MG63 (cell line): ENCODE results near the gene DDX51. TPM values are rescaled to one million over a fixed set of nuclear protein-coding genes. Genes with fewer than 3 reads are reported as not detected.

Source experiments
- DNase-seq: peaks from one replicate; pipeline ENCODE4 v3.0.0-alpha.2; 2020
- H3K27me3 ChIP-seq: fragments of 250-450 bp; sonication (Bioruptor Pico); 2 replicates; pipeline ENCODE4 v1.5.1; 2020; ENCODE audit warnings: mild to moderate bottlenecking, moderate library complexity
- H3K36me3 ChIP-seq: fragments of 250-450 bp; sonication (Bioruptor Pico); 2 replicates; pipeline ENCODE4 v1.5.1; 2020; ENCODE audit warnings: mild to moderate bottlenecking, moderate library complexity
- H3K4me3 ChIP-seq: fragments of 250-450 bp; sonication (Bioruptor Pico); 2 replicates; pipeline ENCODE4 v1.5.1; 2020; ENCODE audit warnings: mild to moderate bottlenecking, moderate library complexity
- H3K9me3 ChIP-seq: fragments of 250-450 bp; sonication (Bioruptor Pico); 2 replicates; pipeline ENCODE4 v1.5.1; 2020; ENCODE audit warnings: mild to moderate bottlenecking, moderate library complexity
- total RNA-seq: library from RNA; depleted of rRNA; stranded (reverse); fragments of >200 nt; shearing (Covaris generic); gene quantifications from 2 replicates; pipeline ENCODE4 v1.2.3, GENCODE V29; 2014; ENCODE audit warnings: low replicate concordance

DDX51 gene
- total RNA-seq, 1 experiment from 2014 or later: 17.3 TPM

DNA sequence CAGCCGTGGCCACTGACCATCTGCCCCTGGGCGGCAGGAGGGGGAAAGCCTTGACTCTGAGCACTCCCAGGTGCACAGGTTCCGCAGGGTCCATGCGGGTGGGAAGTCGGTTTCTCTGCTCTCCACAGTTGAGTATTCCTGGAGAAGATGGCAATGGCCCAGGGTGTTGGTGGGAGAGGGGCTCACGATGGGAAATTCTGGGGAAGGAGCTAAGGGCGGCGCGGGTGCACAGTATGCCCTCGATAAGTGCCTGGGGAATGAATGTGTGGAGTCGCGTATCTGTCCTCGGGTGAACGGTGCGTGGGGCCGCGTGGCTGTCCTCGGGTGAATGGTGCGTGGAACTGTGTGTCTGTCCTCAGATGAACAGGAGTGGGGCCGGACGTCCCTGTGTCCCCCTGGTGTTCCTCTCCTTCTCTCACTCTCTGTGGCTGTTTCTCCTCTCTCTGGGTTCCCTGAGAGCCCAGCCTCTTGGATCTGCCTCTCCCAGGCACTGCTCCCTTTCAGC lies 38.1 kb upstream of the DDX51 start:
- H3K27me3 ChIP-seq: peaks cover 60% of the 10 kb centered on the region
- no peaks in the 10 kb centered on the region for H3K9me3 ChIP-seq
- H3K4me3 ChIP-seq: no peak overlapping the region
- no peaks in the 10 kb centered on the region for H3K36me3 ChIP-seq
- no peak for DNase-seq

- H3K9me3 ChIP-seq: no peaks in the 10 kb centered on the region
- peaks cover 58% of the 10 kb centered on the region for H3K27me3 ChIP-seq
- no peak overlapping the region for H3K4me3 ChIP-seq
- H3K36me3 ChIP-seq: no peaks in the 10 kb centered on the region
- DNase-seq: no peak
Measured at GRCh38 chr12:132181570-132182200, 37.6 kb upstream of the DDX51 start.

DNA sequence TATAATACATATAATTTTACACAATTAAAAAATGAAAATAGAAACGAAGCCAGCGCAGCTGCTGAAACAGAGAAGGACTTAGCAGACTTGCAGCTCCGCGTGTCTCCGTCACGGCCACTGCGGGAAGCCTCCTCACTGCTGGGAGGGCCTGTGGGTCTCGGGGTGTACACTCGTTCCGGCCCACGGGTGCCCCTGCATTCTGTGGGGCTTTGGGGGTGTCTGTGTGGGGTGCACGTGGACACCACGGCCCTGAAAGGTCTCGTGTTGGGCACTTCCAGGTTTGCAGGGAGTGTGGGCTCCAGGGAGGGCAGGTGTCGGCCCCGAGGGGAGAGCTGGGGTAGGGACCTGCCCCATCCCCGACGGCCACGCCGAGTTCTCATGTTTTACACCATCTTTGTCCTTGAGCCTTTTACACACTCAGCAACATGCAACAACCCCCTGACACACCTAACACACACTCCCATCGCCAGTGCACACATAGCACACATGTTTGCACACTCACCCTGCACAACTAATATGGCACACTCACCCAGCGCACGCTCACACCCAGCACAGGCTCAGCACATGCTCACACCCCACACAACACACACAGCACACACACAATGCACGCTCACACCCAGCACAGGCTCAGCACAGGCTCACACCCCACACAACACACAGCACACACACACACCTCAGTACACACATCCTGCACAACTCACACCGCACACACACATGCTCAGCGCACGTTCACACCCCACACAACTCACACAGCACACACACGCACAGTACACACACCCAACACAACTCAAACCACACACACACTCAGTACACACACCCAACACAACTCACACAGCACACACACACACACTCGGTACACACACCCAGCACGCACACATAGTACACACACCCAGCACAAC lies 36.8 kb upstream of the DDX51 start:
- no peak for DNase-seq
- Histone ChIP-seq H3K36me3 (no peaks in the 10 kb centered on the region), H3K4me3 (no peak overlapping the region), H3K9me3 (no peaks in the 10 kb centered on the region), H3K27me3 (peaks cover 50% of the 10 kb centered on the region)

- peaks cover 38% of the 10 kb centered on the region for H3K27me3 ChIP-seq
Measured at GRCh38 chr12:132179431-132180362, 35.6 kb upstream of the DDX51 start.

DNA sequence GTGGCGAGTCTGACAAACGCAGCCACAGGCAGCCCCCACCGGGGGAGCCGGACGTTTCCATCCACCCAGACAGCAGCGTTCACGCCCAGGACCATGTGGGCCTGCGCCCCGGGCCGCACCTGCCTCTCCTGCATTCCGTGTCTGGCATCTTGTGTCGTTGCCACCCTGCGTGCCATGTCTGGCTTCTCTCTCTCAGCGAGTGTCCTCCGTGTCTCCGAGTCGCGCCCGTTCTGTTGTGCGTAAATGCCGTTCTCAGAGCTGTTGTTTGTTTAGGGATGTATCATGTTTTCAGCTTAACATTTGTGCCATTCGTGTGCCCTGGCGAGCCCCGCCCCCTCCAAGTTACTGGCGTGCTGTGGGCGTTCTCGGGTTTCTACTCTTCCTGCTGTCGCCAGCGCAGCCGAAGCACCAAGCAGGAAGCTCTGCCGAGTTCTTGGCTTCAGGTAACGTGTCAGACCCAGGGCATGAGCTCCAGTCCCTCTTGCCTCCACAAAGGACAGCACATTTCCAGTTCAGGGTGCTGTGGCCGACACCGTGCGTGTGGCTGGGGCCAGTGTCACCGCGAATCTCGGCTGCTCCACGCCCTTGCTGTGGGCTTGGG lies 34.8 kb upstream of the DDX51 start:
- H3K9me3 ChIP-seq: no peaks in the 10 kb centered on the region
- no peak overlapping the region for H3K4me3 ChIP-seq
- peaks cover 30% of the 10 kb centered on the region for H3K27me3 ChIP-seq
- no peak for DNase-seq
- no peaks in the 10 kb centered on the region for H3K36me3 ChIP-seq

More at GRCh38 chr12:132179431-132180362, 35.6 kb upstream of the DDX51 start:
- no peak overlapping the region for H3K4me3 ChIP-seq
- DNase-seq: no peak
- no peaks in the 10 kb centered on the region for H3K9me3 ChIP-seq
- H3K36me3 ChIP-seq: no peaks in the 10 kb centered on the region

- no peak for DNase-seq
- H3K27me3 ChIP-seq: peaks cover 26% of the 10 kb centered on the region
- no peaks in the 10 kb centered on the region for H3K36me3 ChIP-seq
- no peak overlapping the region for H3K4me3 ChIP-seq
- no peaks in the 10 kb centered on the region for H3K9me3 ChIP-seq
Measured at GRCh38 chr12:132178316-132178715, 34.2 kb upstream of the DDX51 start.

DNA sequence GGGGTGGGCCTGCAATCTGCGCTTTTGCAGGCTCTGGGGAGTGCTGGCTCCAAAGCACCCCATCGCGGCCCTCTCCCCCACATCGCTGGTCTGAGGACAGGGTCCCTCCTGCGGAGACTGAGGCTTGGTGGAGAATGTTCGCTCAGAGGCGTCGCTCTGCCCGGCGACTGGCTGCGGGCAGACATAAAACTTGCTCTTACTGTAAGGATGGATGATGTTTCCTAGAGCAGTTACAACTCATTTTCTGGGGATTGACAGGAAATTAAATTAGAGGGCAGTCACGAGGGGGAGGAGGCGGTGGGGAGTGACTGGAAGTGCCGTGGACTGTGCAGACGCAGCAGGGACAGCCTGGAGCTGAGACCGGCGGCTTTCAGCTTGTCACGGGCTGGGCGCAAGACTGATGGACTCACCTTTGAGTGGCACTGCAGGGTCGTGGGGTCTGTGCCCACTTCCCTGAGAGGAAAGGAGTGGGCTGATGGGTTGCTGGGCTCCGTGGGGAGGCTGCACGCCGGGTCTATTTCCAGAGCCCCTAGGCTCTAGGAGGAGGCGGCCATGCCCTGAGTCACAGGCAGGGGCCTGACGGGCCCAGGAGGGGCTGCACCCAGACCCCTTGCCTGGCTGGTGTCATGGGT lies 32.9 kb upstream of the DDX51 start:
- peaks cover 14% of the 10 kb centered on the region; the same call in 1 of the 2 replicates for H3K27me3 ChIP-seq
- H3K4me3 ChIP-seq: no peak overlapping the region
- H3K9me3 ChIP-seq: no peaks in the 10 kb centered on the region
- no peaks in the 10 kb centered on the region for H3K36me3 ChIP-seq
- no peak for DNase-seq

- DNase-seq: no peak
- no peak overlapping the region for H3K4me3 ChIP-seq
- H3K36me3 ChIP-seq: no peaks in the 10 kb centered on the region
- H3K27me3 ChIP-seq: peaks cover 14% of the 10 kb centered on the region; the same call in 1 of the 2 replicates
- no peaks in the 10 kb centered on the region for H3K9me3 ChIP-seq
Measured at GRCh38 chr12:132176385-132176919, 32.3 kb upstream of the DDX51 start.

DNA sequence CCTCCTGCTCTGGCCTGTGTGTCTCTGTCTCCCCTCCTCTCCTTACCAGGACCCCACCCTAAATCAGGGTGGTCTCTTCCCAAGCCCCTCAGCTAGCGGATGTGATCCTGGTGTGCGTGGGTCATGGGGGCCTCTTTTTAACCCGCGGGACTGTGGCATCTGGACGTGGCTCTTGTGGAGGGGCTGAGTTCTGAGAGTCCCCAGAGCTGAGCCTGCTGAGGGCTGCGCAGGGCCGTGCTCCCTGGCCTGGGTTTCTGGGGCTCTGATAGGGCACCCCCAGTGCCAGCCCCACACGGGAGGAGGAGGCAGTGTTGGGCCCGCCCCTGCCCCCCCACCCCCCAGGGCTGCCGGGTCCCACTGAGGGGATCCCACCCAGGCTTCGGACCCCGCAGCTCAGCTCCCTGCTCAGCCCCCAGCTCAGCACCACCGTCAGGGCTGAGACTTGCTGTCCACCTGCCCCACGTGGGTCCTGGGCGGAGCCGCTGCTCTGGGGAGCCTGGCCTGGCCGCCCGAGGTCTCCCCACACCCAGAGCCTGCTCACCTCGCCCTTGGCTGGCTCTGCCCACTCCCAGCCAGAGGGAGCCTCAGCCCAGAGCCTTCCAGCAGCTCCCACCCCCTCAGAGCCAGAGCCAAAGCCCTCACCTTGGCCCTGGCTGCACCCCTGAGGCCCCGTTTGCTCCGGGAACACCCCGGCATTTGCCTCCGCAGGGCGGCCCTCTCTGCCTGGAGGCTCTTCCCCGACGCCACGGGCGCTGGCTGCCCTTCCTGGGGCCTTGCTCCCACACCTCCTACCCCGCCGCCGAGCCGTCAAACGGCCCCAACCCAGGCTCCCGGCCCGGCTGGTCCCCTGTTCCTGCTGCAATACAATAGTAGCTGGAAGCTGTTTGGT lies 31.6 kb upstream of the DDX51 start:
- DNase-seq: no peak
- Histone ChIP-seq H3K27me3 (peaks cover 14% of the 10 kb centered on the region; the same call in 1 of the 2 replicates), H3K4me3 (no peak overlapping the region), H3K36me3 (no peaks in the 10 kb centered on the region), H3K9me3 (no peaks in the 10 kb centered on the region)

GRCh38 chr12:132174839-132175490 lies 30.8 kb upstream of the DDX51 start:
- Histone ChIP-seq H3K27me3 (peaks cover 14% of the 10 kb centered on the region; the same call in 1 of the 2 replicates), H3K36me3 (no peaks in the 10 kb centered on the region), H3K4me3 (no peak overlapping the region), H3K9me3 (no peaks in the 10 kb centered on the region)
- DNase-seq: no peak

DNA sequence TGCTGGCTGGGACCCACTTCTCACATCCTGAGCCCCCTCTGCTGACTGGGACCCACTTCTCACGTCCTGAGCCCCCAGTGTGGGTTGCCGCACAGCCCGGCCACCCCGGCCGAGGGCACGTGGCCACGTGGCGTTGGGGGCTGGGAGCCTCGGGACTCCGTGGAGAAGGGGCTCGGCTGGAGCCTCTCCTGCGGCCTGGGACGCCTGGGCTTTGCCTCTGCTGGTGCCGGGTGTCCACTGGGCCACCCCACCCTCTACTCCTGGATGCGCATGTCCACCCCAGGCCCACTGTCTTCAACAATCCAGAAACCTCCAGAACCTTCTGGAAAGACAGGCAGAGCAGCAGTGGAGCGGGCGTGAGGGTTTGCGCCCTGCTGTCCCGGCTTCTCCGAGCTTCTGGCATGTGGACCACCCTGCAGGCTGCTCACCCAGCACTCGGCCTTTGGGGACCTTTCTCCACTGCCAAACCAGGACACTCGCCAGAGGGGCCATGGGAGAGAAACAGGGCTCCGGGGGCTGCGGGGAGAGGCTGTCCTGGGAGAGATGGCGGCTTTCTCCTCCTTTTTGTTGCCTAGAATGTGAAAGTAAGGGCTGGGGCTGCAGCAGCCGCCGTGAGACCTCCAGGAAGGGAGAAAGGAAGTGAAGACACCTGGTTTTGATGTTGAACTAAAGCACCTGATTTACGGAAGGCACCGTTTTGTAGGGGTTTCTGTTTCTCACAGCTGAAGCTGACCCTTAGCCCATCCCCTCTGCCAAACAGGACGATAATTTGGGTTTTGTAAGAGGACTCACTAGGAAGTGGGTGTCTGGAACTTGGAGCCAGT lies 30.1 kb upstream of the DDX51 start:
- Histone ChIP-seq H3K27me3 (peaks cover 10% of the 10 kb centered on the region; the same call in 1 of the 2 replicates), H3K9me3 (no peaks in the 10 kb centered on the region), H3K4me3 (no peak overlapping the region), H3K36me3 (no peaks in the 10 kb centered on the region)
- no peak for DNase-seq

GRCh38 chr12:132173135-132174014 lies 29.3 kb upstream of the DDX51 start:
- Histone ChIP-seq H3K36me3 (no peaks in the 10 kb centered on the region), H3K9me3 (no peaks in the 10 kb centered on the region), H3K4me3 (no peak overlapping the region), H3K27me3 (peaks cover 1% of the 10 kb centered on the region; the same call in 1 of the 2 replicates)
- no peak for DNase-seq

GRCh38 chr12:132172619-132173018 lies 28.5 kb upstream of the DDX51 start:
- H3K4me3 ChIP-seq: no peak overlapping the region
- H3K27me3 ChIP-seq: no peaks in the 10 kb centered on the region; the same call in 1 of the 2 replicates
- DNase-seq: no peak
- H3K36me3 ChIP-seq: no peaks in the 10 kb centered on the region
- no peaks in the 10 kb centered on the region for H3K9me3 ChIP-seq
